C4-2B (cell line): ENCODE measurements around the gene NID2.

ENCODE experiments used
- H3K27ac ChIP-seq: fragments of 450-650 bp; 2 replicates; pipeline ENCODE4 v1.5.1; 2017
- CTCF ChIP-seq: fragments of 450-650 bp; conservative IDR thresholded peaks from 2 replicates; pipeline ENCODE4 v1.5.1; 2017; ENCODE audit warnings: mild to moderate bottlenecking
- ZFX ChIP-seq: fragments of 450-650 bp; IDR thresholded peaks from 2 replicates; pipeline ENCODE4 v1.6.1; 2017

Gene NID2

GRCh38 chr14:52048116-52048515 lies 20.7 kb downstream of the NID2 start:
- no peak overlapping the region for H3K27ac ChIP-seq
- no peak for TF ChIP-seq ZFX
- TF ChIP-seq CTCF: no peak

- no peak overlapping the region for H3K27ac ChIP-seq
- no peak for TF ChIP-seq CTCF
- no peak for TF ChIP-seq ZFX
Observed at GRCh38 chr14:52046376-52046917, 22.4 kb downstream of the NID2 start.

DNA sequence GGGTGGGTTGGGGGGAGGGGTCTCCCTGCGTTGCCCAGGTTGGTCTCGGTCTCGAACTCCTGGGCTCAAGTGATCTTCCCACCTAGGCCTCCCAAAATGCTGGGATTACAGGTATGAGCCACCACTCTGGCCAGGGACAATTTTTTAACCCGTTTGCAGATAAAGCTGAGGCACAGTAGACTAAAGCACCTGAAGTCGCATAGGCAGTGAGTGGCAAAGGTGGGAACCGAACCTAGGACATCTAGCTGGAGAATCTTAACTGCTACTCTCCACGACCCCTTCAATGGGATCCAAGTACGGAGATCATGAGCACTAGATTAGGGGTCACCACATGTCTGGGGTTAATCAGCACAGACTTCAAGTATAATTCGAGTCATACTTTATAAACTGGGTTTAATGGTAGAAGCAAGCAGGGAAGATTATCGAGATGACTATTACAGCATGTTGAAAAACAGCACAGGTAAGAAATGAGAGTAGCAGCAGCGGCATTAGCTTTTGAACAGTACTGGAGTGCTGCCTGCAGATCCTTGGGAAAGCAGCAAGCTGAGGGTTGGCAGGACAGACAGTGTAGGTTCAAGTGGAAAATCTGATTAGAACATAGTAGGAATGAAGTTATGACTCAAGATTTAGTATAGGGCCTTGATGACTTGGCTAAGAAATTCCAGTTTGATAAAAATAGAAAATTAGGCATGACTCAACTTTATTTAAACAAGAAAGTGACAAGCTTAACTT lies 23.9 kb downstream of the NID2 start:
- TF ChIP-seq CTCF (no peak), ZFX (no peak)
- no peak overlapping the region for H3K27ac ChIP-seq

- TF ChIP-seq CTCF: peak; percentile 72
- TF ChIP-seq ZFX: no peak
- H3K27ac ChIP-seq: no peak overlapping the region
Observed at GRCh38 chr14:52043690-52044089, 25.2 kb downstream of the NID2 start.

DNA sequence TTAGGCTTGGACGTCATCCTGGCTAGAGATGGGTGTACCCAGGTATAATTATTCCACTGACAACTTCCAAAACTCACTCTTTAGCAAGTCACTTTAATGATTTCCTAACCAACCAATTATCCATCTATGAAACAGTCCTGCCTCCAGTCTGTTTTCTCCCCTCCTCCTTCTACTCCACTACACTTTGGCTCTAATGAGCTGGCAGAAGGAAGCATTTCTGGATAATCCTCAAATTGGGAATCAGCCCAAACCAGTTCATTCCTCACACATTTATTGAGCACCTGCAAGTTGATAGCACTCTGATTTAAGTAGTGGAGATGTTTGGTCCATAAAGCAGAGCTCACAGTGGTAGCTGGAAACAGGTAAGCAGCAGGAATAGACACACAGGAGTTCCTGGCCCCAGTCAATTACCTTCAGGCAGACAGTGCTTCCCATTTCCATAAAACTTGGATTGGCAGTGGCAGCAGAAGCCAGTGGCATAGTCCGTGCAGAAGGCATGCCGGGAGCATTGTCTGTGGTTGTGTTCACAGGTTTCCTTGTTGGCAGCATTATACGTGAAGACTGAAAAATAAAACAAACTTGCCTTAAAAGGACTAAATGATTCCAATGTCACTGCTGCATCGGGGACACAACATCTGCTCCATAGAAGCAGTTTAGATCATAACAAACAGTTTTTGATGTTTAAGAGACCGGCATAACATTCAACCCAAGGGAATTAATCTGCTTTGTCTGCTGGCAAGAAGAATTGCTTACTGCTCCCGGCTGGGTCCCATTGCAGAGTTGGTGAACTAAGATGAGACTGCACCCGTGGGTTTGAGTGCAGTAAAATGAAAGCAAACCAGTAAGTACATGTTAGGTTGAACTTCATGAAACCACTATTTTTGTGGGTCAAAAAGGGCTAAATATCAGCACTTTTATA lies 26.2 kb downstream of the NID2 start:
- H3K27ac ChIP-seq: no peak overlapping the region
- TF ChIP-seq CTCF: no peak
- TF ChIP-seq ZFX: no peak

DNA sequence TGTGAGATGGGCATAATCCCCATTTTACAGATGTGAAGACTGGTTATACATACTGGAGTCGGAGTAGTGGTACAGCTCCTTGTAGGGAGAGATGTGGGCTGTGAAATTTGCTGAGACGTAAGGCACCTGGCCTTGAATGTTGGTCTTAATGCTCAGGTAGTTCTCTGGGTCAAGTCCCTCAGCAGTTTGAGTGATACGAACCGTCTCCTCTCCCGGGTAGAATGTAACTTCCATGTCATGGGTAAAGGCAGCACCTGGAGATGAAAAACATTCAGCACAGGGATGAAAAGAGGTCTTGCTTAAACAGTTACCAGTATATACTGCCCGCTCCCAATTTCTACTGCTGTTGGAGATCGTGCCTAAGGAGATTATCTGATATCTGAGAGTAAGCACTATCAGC lies 28.3 kb downstream of the NID2 start:
- no peak overlapping the region for H3K27ac ChIP-seq
- no peak for TF ChIP-seq CTCF
